ENCODE results near the gene OR1S2. TPM values are rescaled to one million over a fixed set of nuclear protein-coding genes. Genes with fewer than 3 reads are reported as not detected.

OR1S2 gene
- total RNA-seq (2021) = not detected in 3 replicates
- Bru-seq, nascent RNA = not detected
- long read RNA-seq, experiment 1 = 0 reads
- long read RNA-seq, experiment 2 = 0 reads
- long read RNA-seq, experiment 3 = 0 reads

- TF ChIP-seq ZNF232 (CRISPR knock-in tag; IDR thresholded peaks at IDR 0.05) = no peak
- TF ChIP-seq ESRRA (CRISPR knock-in tag; IDR thresholded peaks at IDR 0.05; ENCODE audit: borderline replicate concordance) = no peak
- TF ChIP-seq TEAD1 (CRISPR knock-in tag; IDR thresholded peaks at IDR 0.05) = no peak
- TF ChIP-seq SP1 (CRISPR knock-in tag; conservative IDR thresholded peaks at IDR 0.05) = no peak
- no peak for TF ChIP-seq ZNF512 (CRISPR knock-in tag; IDR thresholded peaks at IDR 0.05; ENCODE audit: borderline replicate concordance)
- no peak for TF ChIP-seq JAZF1 (CRISPR knock-in tag; IDR thresholded peaks at IDR 0.05)
- TF ChIP-seq NR2C2 (CRISPR knock-in tag; IDR thresholded peaks at IDR 0.05) = no peak
- no peak for TF ChIP-seq NR1H2 (CRISPR knock-in tag; IDR thresholded peaks at IDR 0.05)
- TF ChIP-seq TCF7 (CRISPR knock-in tag; IDR thresholded peaks at IDR 0.05; ENCODE audit: low read depth) = no peak
- TF ChIP-seq ATF2 (CRISPR knock-in tag; IDR thresholded peaks at IDR 0.05; ENCODE audit: borderline replicate concordance, low read depth) = no peak
- no peak for TF ChIP-seq CDX4 (CRISPR knock-in tag; IDR thresholded peaks at IDR 0.05; ENCODE audit: borderline replicate concordance)
- TF ChIP-seq ZNF396 (CRISPR knock-in tag; IDR thresholded peaks at IDR 0.05; ENCODE audit: borderline replicate concordance) = no peak
- TF ChIP-seq RORB (CRISPR knock-in tag; IDR thresholded peaks at IDR 0.05) = no peak
- no peak for TF ChIP-seq ZMAT4 (CRISPR knock-in tag; IDR thresholded peaks at IDR 0.05)
- no peak for TF ChIP-seq NR3C1 (CRISPR knock-in tag; conservative IDR thresholded peaks at IDR 0.05; ENCODE audit: low read depth)
- TF ChIP-seq SMAD3 (CRISPR knock-in tag; IDR thresholded peaks at IDR 0.05; ENCODE audit: borderline replicate concordance) = no peak
Observed at GRCh38 chr11:58204042-58204441, at the start of gene OR1S2. TSS of gene OR1S2 (minus strand) at chr11:58204142. CDS start at chr11:58204142, 0 bp downstream.

GRCh38 chr11:58243954-58244353 lies 40.0 kb upstream of the OR1S2 start:
- H3K27ac Mint-ChIP-seq = no peak overlapping the region
- ChIA-PET POLR2A (no interaction called here), CTCF (no interaction called here)
- DNase-seq (ENCODE audit: low spot score) (no peak), ATAC-seq (no peak)
- H3K9me3 Mint-ChIP-seq = peaks cover 62% of the 10 kb centered on the region
- TF ChIP-seq E2F5 (CRISPR knock-in tag; IDR thresholded peaks at IDR 0.05) = no peak
- TF ChIP-seq IRF1 (CRISPR knock-in tag; IDR thresholded peaks at IDR 0.05) = no peak
- no peak for TF ChIP-seq JUN (CRISPR knock-in tag; IDR thresholded peaks at IDR 0.05)
- no peak for TF ChIP-seq ZSCAN18 (CRISPR knock-in tag; IDR thresholded peaks at IDR 0.05)
- TF ChIP-seq ZNF121 (CRISPR knock-in tag; IDR thresholded peaks at IDR 0.05) = no peak
- TF ChIP-seq GTF2I (CRISPR knock-in tag; conservative IDR thresholded peaks at IDR 0.05) = no peak
- TF ChIP-seq ZNF263 (CRISPR knock-in tag; IDR thresholded peaks at IDR 0.05; ENCODE audit: low read depth) = no peak
- TF ChIP-seq AR (CRISPR knock-in tag; IDR thresholded peaks at IDR 0.05) = no peak
- TF ChIP-seq ATF6 (CRISPR knock-in tag; IDR thresholded peaks at IDR 0.05) = no peak
- no peaks in the 10 kb centered on the region; the same call in 1 of the 2 replicates for H3K27me3 Mint-ChIP-seq (ENCODE audit: low read depth)
- H3K4me3 Mint-ChIP-seq = no peak overlapping the region
- H3K36me3 Mint-ChIP-seq = peaks cover 6% of the 10 kb centered on the region; the same call in 1 of the 2 replicates
- H3K4me1 Mint-ChIP-seq = no peaks in the 10 kb centered on the region

More at GRCh38 chr11:58204042-58204441, at the start of gene OR1S2:
- DNase-seq (ENCODE audit: low spot score) = no peak
- ATAC-seq = no peak
- no peaks in the 10 kb centered on the region for H3K4me1 Mint-ChIP-seq
- H3K36me3 Mint-ChIP-seq = no peaks in the 10 kb centered on the region
- no peak within 1 kb of the TSS for H3K27ac Mint-ChIP-seq
- ChIA-PET POLR2A (no interaction called here), CTCF (no interaction called here)
- no peak within 1 kb of the TSS for H3K4me3 Mint-ChIP-seq
- H3K27me3 Mint-ChIP-seq (ENCODE audit: low read depth) = no peaks in the 10 kb centered on the region; the same call in none of the 2 replicates
- H3K9me3 Mint-ChIP-seq = peaks cover 22% of the 10 kb centered on the region

Data from WTC11 (cell line).